Colonic mucosa (tissue), 4 donors: ENCODE data around the gene RAB10. TPM values are rescaled to one million over a fixed set of nuclear protein-coding genes. Genes with fewer than 3 reads are reported as not detected.

Source experiments
- DNase-seq: peaks from one replicate; pipeline ENCODE4 v3.0.0-alpha.2; 2020
- H3K27ac ChIP-seq: fragments of 200-600 bp; one replicate; pipeline ENCODE4 v1.8.0; 2021
- H3K27me3 ChIP-seq: fragments of 200-600 bp; one replicate; pipeline ENCODE4 v1.8.0; 2021
- H3K36me3 ChIP-seq: fragments of 200-600 bp; one replicate; pipeline ENCODE4 v1.8.0; 2021
- H3K4me1 ChIP-seq: fragments of 200-600 bp; one replicate; pipeline ENCODE4 v1.8.0; 2021; ENCODE audit warnings: mild to moderate bottlenecking
- H3K4me3 ChIP-seq: fragments of 200-600 bp; one replicate; pipeline ENCODE4 v1.8.0; 2021
- H3K9ac ChIP-seq, 2 donors: one replicate each; pipeline ENCODE4 v1.7.0; 2013; ENCODE audit warnings: control low read depth in 2 of 2, low read depth in 2 of 2, low read length in 2 of 2
- H3K9me3 ChIP-seq: fragments of 200-600 bp; one replicate; pipeline ENCODE4 v1.8.0; 2021
- CTCF ChIP-seq: fragments of 200-600 bp; IDR thresholded peaks from one replicate; pipeline ENCODE4 v1.8.0; 2022; ENCODE audit warnings: antibody characterized with exemption, mild to moderate bottlenecking
- intact Hi-C: fragments of 100-400 bp; cut with DNase I; formaldehyde crosslinking; loops from one replicate; pipeline ENCODE4 v1.14.1; 2022
- total RNA-seq, 2 donors: library from RNA; stranded (reverse); fragmentation: NEBNext Ultra II Directional in 1 of 2; extraction: Animal tissue kit (Norgen Biotek cat#: 25700) in 1 of 2; gene quantifications; one replicate each; pipeline ENCODE4 v1.2.1, GENCODE V29; 2021
- donor health status: healthy.
- donor health status: DM: no; HTN: no; CAD: no.
- donor health status: DM: no; HTN: no; CAD: no.

Gene RAB10
- total RNA-seq, 2 donors from 2014 or later, result 195 to 206 TPM

- DNase-seq, result no peak
- TF ChIP-seq CTCF, result no peak
- Histone ChIP-seq H3K4me3 (no peak overlapping the region), H3K4me1 (no peaks in the 10 kb centered on the region), H3K36me3 (peaks cover 2% of the 10 kb centered on the region), H3K27ac (no peak overlapping the region), H3K9ac (no peak overlapping the region), H3K9me3 (no peaks in the 10 kb centered on the region), H3K27me3 (no peaks in the 10 kb centered on the region)
- intact Hi-C loops, result no loop called here
These were observed 89.5 kb downstream of the RAB10 start for GRCh38 chr2:26123426-26123825.

GRCh38 chr2:26126074-26126473 lies 92.2 kb downstream of the RAB10 start:
- intact Hi-C loops, result no loop called here
- Histone ChIP-seq H3K9ac (no peak overlapping the region), H3K9me3 (no peaks in the 10 kb centered on the region), H3K36me3 (peaks cover 2% of the 10 kb centered on the region), H3K4me3 (no peak overlapping the region), H3K27me3 (no peaks in the 10 kb centered on the region), H3K27ac (no peak overlapping the region), H3K4me1 (no peaks in the 10 kb centered on the region)
- TF ChIP-seq CTCF, result no peak
- DNase-seq, result no peak

GRCh38 chr2:26128176-26128575 lies 94.3 kb downstream of the RAB10 start:
- no peak overlapping the region for H3K4me3 ChIP-seq
- no peak for TF ChIP-seq CTCF
- intact Hi-C loops, result no loop called here
- H3K9me3 ChIP-seq, result no peaks in the 10 kb centered on the region
- H3K27me3 ChIP-seq, result no peaks in the 10 kb centered on the region
- DNase-seq, result no peak
- no peaks in the 10 kb centered on the region for H3K4me1 ChIP-seq
- peaks cover 2% of the 10 kb centered on the region for H3K36me3 ChIP-seq
- H3K9ac ChIP-seq, result no peak overlapping the region
- H3K27ac ChIP-seq, result no peak overlapping the region

GRCh38 chr2:26130763-26131162 lies 96.9 kb downstream of the RAB10 start:
- H3K4me3 ChIP-seq, result no peak overlapping the region
- intact Hi-C loops, result no loop called here
- no peak for TF ChIP-seq CTCF
- no peak for DNase-seq
- H3K9ac ChIP-seq, result no peak overlapping the region
- H3K36me3 ChIP-seq, result peaks cover 2% of the 10 kb centered on the region
- no peaks in the 10 kb centered on the region for H3K4me1 ChIP-seq
- no peaks in the 10 kb centered on the region for H3K9me3 ChIP-seq
- no peaks in the 10 kb centered on the region for H3K27me3 ChIP-seq
- no peak overlapping the region for H3K27ac ChIP-seq

GRCh38 chr2:26136451-26136850 lies 102.6 kb downstream of the RAB10 start:
- TF ChIP-seq CTCF, result no peak
- no peak overlapping the region for H3K9ac ChIP-seq
- H3K9me3 ChIP-seq, result no peaks in the 10 kb centered on the region
- H3K4me1 ChIP-seq, result no peaks in the 10 kb centered on the region
- no peak overlapping the region for H3K27ac ChIP-seq
- DNase-seq, result no peak
- H3K4me3 ChIP-seq, result no peak overlapping the region
- intact Hi-C loops, result no loop called here
- H3K36me3 ChIP-seq, result peaks cover 4% of the 10 kb centered on the region
- H3K27me3 ChIP-seq, result no peaks in the 10 kb centered on the region
